ENCODE data around the gene OVCA2. TPM values are rescaled to one million over a fixed set of nuclear protein-coding genes. Genes with fewer than 3 reads are reported as not detected.

Gene OVCA2
- total and polyA plus RNA-seq, 4 donors = 16.1 to 30.6 (median 23.7) TPM

- 8% methylated on average over 81 of the region's 81 CpGs for WGBS
- peak overlapping the region in 1 of 3 donors; percentile 77 for H3K4me3 ChIP-seq (ENCODE audit: low read depth in 1 of 3, low read length in 3 of 3)
- H3K9me3 ChIP-seq (ENCODE audit: control insufficient read depth in 4 of 4, low read length in 3 of 4) = no peaks in the 10 kb centered on the region
- no peak for DNase-seq (ENCODE audit: low spot score)
- H3K4me1 ChIP-seq (ENCODE audit: control insufficient read depth in 4 of 4, insufficient read depth in 4 of 4, low read length in 3 of 4) = peaks cover 8 to 27% (median 21%) of the 10 kb centered on the region in 4 donors
- TF ChIP-seq ZBTB33 (IDR thresholded peaks at IDR 0.05) = no peak
- TF ChIP-seq FOXA1 (IDR thresholded peaks at IDR 0.05) = no peak
- no peak for TF ChIP-seq TAF1 (conservative IDR thresholded peaks at IDR 0.05)
- no peak for TF ChIP-seq REST (IDR thresholded peaks at IDR 0.05)
- no peak for TF ChIP-seq CTCF (IDR thresholded peaks at IDR 0.05; ENCODE audit: low read depth, low read length, missing input control)
- no peak for TF ChIP-seq EGR1 (IDR thresholded peaks at IDR 0.05; ENCODE audit: low read depth in 2 of 2)
- no peak for TF ChIP-seq ATF3 (IDR thresholded peaks at IDR 0.05)
- H3K9ac ChIP-seq (ENCODE audit: low read depth in 1 of 2, low read length in 2 of 2) = no peak overlapping the region
- no peak overlapping the region for H3K27ac ChIP-seq (ENCODE audit: low read depth in 1 of 2, low read length in 2 of 2)
- H3K27me3 ChIP-seq (ENCODE audit: control insufficient read depth in 4 of 4, insufficient read depth in 4 of 4, low read length in 3 of 4) = peaks cover 0 to 2% (median 0%) of the 10 kb centered on the region in 4 donors
- H3K36me3 ChIP-seq (ENCODE audit: control insufficient read depth in 4 of 4, insufficient read depth in 3 of 4, low read depth in 1 of 4, low read length in 3 of 4) = no peaks in the 10 kb centered on the region
Measured at GRCh38 chr17:2051061-2051932, 9.5 kb downstream of the OVCA2 start.

GRCh38 chr17:2051933-2052559 lies 10.2 kb downstream of the OVCA2 start:
- Histone ChIP-seq H3K9me3 (ENCODE audit: control insufficient read depth in 4 of 4, low read length in 3 of 4) (no peaks in the 10 kb centered on the region), H3K4me1 (ENCODE audit: control insufficient read depth in 4 of 4, insufficient read depth in 4 of 4, low read length in 3 of 4) (peaks cover 12 to 34% (median 26%) of the 10 kb centered on the region in 4 donors), H3K4me3 (ENCODE audit: low read depth in 1 of 3, low read length in 3 of 3) (no peak overlapping the region), H3K36me3 (ENCODE audit: control insufficient read depth in 4 of 4, insufficient read depth in 3 of 4, low read depth in 1 of 4, low read length in 3 of 4) (no peaks in the 10 kb centered on the region), H3K27ac (ENCODE audit: low read depth in 1 of 2, low read length in 2 of 2) (no peak overlapping the region), H3K9ac (ENCODE audit: low read depth in 1 of 2, low read length in 2 of 2) (no peak overlapping the region), H3K27me3 (ENCODE audit: control insufficient read depth in 4 of 4, insufficient read depth in 4 of 4, low read length in 3 of 4) (peaks cover 0 to 2% (median 0%) of the 10 kb centered on the region in 4 donors)
- DNase-seq (ENCODE audit: low spot score) = no peak
- 48% methylated on average over 14 of the region's 14 CpGs for WGBS
- TF ChIP-seq NR2F2 (IDR thresholded peaks at IDR 0.05) (no peak), RAD21 (IDR thresholded peaks at IDR 0.05) (no peak), FOXA2 (IDR thresholded peaks at IDR 0.05) (no peak), REST (IDR thresholded peaks at IDR 0.05) (no peak), MAX (IDR thresholded peaks at IDR 0.05) (no peak), JUND (IDR thresholded peaks at IDR 0.05) (no peak), FOXA1 (IDR thresholded peaks at IDR 0.05) (no peak), SP1 (IDR thresholded peaks at IDR 0.05) (no peak), YY1 (IDR thresholded peaks at IDR 0.05) (no peak), CTCF (IDR thresholded peaks at IDR 0.05; ENCODE audit: low read depth, low read length, missing input control) (no peak), EGR1 (IDR thresholded peaks at IDR 0.05; ENCODE audit: low read depth in 2 of 2) (no peak), GABPA (IDR thresholded peaks at IDR 0.05 in 1 of 2, conservative IDR thresholded peaks at IDR 0.05 in 1 of 2) (no peak), TAF1 (conservative IDR thresholded peaks at IDR 0.05) (no peak)

All from liver (tissue), 9 donors.